ENCODE measurements around the gene FKRP. TPM values are rescaled to one million over a fixed set of nuclear protein-coding genes. Genes with fewer than 3 reads are reported as not detected.
A peak's percentile ranks its signal among the peaks of the same experiment; 100 is the strongest.

Gene FKRP
- total RNA-seq, 1 donor from 2014 or later, result 8.9 TPM

DNA sequence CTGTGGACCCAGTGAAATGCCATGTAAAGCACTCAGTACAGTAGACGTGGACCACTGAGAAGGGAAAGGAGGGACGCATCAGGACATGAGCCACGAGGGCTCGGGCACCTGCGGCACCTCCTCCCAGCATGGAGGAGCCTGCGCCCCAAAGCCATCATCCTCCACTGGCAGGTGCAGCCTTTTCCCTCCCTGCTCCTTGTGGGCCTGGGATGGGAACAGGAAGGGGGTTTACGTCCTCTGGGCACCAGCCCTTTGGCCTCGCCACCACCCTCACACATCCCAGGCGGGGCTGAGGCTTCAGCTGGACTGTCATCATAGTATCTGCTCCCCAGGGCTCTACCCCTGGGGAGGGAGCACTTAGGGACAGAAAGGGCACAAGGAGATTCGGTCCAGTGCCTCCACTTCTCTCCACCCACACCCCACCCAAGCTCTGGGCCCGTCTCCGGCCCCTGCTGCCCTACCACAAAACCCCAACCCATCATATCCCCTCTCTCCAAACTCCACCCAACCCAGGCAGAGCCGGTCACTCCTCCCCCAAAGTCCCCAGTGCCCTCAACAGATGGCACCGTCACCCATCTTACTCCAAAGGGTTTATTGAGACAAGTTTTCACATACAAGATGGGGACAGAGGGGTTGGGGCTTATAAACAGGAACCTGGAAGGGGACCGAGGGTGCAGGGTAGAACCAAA lies 26.8 kb upstream of the FKRP start:
- no peak for DNase-seq (ENCODE audit: low read depth in 2 of 2)

DNA sequence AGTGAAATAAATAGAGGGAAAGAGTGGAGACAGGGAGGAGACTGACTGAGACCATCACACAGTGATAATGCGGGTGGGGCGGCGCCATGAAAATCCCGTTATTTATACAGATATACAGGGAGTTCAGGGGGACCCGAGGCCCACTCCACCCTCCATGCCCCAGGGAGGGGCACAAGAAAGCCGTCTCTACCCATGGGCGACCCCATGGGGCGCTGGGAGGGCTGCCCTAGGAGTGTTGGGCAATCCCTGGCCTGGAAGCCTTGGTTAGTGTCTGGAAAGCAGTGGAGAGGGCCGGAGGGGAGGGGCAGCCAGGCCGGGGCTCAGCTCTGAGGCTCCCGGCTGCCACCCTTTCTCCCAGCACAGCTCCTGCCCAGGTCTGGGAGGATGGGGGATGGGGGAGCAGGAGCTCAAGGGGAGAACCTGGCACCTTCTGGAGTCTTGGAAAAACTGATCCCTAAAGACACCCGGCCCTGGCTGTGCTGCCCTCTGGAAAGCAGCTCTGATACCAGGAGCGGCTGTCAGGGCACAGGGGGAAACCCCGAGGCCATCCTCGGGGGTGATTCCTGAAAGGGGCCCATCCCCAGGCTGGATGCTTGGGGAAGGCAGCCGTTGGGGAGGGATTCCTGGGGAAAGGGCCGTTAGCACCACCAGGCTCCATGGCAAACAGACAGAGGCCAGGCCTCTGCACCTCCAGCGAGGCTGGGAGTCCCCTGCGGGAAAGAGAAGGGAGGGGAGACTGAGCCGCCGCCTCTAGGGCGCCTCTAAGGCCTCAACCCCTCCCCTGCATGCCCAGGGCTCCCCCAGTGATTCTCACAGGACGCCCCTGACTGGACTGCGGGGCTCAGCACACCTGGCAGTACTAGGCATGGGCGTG lies 26.0 kb upstream of the FKRP start:
- DNase-seq (ENCODE audit: low read depth in 2 of 2), result no peak

DNA sequence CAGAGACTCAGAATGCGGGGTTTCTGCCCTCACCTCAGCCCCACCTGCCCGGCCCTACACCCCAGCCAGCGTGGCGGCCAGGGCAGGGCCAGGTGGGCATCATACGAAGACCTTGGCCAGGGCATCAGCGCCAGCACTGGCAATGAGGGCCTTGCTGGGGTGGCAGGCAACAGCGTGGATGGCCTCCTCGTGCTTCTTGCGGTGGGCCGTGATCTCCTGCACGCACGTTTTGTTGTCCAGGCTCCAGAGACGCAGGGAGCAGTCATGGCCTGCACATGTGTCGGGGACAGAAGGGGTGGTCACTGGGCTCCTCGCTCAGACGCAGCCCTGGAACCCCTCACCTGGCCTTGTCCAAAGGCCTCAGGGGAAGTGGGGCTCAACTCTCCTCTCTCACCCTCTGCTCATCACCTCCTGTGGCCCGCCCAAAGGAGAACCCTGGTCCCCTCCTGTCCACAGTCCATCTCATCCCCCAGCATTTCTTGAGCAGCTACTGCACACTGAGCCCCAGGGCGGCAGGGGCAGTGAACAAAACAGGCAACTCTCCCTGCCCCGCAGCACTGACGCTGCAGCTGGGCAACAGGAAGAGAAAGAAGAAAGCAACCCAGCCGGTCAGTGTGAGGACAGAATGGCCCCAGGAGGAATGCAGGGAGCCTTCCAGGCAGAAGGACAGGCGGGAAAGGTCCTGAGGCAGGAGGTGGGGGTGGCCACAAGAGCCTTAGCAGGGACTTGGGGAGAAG lies 25.2 kb upstream of the FKRP start:
- no peak for DNase-seq (ENCODE audit: low read depth in 2 of 2)

DNA sequence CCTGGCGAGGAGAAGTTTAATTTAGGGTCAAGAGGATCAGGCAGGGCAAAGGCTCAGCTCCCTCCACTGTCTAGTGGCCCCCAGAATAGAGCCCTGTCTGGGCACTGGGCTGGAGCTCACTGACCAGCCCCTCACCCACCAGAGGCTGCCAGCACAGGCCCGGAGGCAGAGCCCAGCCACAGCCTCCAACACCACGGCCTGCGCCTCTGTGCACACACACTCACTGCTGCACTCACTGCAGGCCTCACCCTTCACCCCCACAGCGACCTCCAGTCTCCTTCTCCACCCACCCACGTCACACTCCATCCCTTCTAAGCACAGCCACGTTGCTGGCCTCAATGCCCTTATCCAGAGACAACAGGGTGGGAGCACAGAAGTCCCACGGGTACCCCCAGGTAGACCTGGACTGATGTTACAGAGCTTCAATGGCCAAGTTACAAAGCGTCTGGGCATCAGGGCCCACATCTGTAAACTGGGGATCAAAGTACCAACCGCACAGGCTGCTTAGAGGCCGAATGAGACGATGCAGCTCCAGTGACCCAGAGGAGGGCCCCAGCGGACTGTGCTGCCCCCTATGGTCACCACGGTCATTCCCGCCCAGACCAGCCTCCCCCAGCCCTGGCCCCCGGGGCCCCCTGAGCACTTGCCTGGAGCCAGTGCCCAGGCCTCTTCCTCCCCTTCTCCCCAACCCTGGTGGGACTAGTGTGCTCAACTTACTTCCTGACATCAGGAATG lies 24.4 kb upstream of the FKRP start:
- DNase-seq (ENCODE audit: low read depth in 2 of 2), result no peak

DNA sequence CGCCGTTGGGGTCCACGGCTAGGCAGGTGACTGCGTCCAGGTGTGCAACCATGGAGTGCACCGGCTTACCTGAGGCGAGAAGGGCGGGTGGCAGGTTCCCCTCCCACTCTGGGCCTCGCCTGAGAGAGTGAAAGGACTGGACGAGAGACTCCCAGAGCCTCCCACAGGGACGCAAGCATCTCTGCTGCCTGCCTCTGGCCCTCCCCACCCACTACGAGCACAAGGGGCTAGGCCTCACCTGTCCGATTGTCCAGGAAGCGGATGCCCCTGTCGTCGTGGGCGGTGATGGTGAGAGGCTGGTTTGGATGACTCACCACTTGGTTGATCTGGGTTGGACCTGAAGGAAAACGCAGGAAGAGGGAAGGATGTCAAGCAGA lies 23.9 kb upstream of the FKRP start:
- no peak for DNase-seq (ENCODE audit: low read depth in 2 of 2)

DNA sequence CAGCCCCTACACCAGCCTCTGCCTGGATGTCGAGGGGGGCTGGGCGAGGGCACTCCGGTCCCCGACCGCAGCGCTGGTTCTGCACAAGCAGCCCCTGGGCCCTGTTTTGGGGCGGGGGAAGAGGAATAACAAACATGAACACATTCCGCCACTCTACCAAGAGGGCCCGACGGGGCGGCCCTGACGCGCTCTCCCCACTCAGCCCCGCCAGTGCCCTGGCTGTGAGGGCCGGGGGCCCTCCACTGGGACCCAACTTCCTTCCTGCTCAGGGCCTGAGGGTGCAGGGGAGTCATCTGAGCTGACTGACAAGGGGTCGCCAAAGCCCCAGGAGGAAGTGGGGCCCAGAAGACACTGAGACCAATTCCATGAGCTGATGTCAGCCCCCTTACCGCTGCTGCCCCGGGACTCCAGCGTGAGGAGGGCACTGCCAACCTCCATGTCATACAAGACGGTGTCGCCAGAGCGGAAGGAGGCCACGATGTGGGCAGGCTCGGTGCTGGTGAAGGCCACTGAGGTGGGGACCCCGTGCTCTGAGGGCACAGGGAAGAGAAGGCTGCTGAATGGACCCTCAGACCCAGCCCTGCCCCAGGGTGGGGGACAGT lies 23.3 kb upstream of the FKRP start:
- DNase-seq (ENCODE audit: low read depth in 2 of 2), result no peak

DNA sequence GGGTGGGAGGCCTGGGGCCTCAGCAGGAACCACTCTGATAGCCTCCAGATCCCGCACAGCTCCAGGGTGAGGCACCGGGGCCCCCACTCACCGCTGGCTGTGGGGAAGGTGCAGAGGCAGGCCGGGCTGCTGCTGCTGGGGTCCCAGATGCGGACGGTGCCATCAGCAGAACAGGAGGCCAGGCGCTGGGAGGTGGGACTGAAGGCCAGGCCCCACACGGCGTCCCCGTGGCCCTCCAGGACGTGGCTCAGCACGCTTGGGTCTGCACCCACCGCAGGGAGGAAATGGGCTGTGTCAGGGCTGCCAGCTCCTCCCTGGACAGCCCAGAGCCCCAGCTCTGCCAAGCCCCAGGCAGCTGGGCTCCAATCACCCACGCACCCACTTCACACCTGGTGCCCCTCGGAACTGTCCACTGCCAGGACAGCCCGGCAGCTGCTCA lies 22.8 kb upstream of the FKRP start:
- DNase-seq (ENCODE audit: low read depth in 2 of 2), result no peak

DNA sequence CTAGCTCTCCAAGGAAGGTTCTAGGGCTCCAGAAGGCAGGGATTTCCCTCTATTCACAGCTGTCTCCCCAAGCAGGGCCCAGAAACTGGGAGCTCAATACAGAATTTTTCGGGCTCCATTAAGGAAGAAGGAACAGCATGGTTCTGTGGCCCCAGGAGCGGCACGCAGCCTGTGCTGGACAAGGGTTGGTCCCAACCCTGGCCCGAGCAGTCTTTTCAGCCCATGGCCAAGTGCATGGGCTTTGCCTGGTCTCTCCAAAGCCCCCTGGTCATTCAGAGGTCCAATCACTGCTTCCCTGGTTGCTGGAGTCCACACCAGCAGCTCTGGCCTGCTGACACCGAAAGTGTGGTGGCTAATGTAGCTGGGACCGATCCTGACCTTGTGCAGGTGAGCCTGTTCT lies 22.4 kb upstream of the FKRP start:
- DNase-seq (ENCODE audit: low read depth in 2 of 2), result no peak

DNA sequence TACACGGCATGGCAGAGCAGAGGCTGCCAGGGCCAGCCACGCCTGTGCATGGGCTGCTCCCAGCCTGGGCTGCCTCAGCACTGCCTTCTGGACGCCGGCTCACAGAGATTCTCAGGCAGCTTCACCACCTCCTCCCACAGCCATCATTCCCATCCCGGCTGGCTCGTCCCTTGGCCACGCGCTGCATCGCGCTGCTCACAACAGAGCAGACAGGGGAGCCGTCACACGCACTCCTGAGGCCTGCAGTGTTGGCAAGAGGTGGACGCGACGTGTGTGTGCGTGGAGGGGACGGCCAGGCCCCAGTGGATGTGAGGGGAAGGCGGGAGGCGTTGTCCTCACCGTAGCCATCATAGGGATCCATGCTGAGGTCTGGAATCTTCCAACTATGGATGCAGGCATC lies 21.4 kb upstream of the FKRP start:
- no peak for DNase-seq (ENCODE audit: low read depth in 2 of 2)

DNA sequence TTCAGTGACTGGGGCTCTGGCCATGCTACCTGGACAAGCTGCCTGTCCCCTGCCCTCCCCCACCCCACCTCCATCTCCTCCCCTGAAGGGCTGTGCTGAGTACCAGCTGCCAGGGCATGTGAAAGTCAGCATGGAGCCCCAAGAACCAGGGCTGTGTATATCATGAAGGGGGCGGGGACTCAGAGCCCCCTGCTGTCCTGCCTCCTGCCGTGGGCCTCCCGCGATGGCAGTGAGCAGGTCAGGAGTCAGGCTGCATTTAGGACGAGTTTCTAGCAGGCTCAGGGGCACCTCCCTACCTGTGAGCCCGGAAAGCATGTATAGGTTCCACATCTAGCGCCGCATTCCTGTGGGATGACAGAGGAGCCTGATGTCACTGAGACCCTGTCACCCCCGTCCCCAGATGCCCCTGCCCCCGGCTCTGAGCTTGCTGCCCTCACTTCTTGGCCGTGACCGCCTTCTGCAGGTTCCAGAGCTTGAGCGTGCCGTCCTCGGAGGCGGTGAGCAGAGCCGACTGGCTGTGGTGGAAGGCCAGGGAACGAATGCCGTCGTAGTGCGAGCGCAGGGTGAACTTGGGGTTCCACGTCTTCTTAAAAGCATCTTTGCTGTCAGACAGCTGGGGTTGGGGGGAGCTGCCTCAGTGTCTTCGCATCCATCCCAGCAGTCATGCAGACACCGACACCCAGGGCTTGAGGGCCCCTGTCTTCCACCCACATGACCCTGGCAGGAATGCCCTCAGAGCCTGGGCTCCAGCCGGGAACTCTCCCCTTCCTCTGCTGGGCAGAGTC lies 20.6 kb upstream of the FKRP start:
- DNase-seq (ENCODE audit: low read depth in 2 of 2), result no peak

DNA sequence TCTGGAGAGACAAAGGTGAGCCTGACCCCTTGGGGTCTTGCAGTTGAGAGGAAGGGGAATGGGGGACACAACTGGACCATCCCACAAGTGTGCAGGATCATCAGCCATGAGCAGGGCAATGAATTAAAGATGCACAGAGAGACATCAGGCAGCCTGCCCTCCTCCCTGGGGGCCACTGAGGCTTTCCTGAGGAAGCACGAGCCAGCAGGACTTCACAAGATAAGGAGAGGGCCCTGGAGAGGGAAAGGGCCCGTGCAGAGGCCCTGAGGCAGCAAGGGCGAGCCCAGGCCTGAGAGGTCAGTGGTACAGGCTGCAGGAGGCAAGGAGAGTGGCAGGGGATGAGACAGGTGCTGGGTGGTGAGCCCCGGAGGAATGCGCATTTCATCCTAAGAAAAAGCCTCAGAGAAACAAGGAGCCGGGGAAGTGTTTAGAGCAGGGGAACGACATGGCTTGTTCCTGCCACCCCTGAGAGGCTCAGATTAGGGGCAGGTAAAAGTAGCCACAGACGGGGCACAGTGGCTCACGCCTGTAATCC lies 19.9 kb upstream of the FKRP start:
- DNase-seq (ENCODE audit: low read depth in 2 of 2), result no peak

DNA sequence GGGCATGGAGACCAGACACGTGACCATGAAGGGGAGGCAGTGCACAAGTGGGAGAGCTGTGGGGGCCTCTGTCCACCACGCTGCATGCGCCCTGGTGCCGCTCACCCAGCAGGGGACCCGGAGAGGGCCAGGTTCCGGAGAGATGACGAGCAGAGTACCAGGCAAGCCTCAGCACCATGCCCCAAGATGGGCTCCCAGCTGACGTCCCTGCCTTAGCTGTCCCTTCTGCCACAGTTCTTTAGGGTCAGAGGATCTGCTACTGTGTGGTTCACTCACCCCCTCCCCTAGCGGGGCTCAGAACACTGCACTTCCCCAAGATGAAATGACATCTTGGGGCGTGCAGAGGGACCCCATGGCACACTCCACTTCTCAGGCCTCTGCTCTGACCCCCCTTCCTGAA lies 19.3 kb upstream of the FKRP start:
- DNase-seq (ENCODE audit: low read depth in 2 of 2), result no peak

DNA sequence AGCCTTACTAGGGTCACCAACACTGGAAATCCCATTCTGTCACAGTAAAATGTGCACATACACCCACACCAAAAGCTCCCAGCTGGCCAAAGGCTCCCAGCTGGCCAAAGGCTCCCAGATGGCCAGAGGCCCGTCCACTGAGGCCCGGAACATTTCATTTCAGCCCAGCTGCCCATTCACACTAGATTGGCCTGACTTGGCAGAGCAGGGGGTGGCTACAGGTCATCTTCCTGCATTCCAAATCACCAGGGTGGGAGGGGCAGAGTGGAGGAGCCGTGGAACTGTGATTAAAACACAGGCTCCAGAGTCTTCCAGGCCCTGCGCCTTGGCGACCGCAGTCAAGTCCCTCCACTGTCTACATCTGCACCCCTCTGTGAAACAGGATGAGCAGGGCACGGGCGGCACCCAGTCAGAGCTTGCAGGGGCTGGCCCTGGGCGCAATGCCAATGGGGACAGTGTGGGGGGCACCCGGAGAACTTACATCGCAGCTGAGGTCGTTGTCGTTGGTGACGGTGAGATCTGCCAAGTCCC lies 18.8 kb upstream of the FKRP start:
- DNase-seq (ENCODE audit: low read depth in 2 of 2), result peak in 1 of 2 donors; percentile 45

DNA sequence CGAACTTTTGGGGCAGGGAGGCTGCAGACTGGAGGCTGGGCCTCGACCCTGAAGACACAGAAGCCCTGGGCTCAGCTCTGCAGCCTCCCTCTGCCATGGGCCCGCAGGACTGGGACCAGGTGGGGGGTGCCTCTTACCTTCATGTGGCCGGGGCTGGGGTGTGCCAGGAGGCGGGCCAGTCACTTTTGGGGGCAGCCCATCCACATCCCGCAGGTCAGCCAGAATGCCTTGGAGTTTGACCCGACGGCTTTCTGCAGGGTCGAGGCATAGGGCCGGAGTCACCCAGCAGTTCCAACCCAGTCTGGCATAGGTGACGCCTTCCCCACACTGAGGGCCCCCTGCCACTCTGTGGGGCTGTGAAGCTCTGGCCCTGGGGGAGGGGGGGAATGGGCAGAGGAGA lies 18.1 kb upstream of the FKRP start:
- DNase-seq (ENCODE audit: low read depth in 2 of 2), result no peak

DNA sequence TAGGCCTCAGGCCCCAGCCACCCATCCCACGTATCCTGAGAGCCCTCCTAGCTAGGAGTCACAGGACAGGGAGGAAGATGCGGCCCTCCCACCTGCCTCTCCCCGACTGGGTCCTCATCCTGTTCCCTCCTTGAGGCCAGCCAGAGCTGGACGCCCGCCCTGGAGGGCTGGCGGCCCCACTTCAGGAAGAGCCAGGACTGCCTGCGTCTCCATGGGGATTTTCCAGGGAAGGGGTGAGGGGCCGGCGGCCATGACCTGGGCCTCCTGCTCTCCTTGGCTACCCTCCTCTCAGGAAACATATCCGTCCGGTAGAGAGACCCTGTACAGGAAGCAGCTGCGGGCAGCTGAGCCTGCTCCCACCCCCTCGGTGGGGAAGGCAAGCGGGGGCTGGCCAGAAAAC lies 17.6 kb upstream of the FKRP start:
- peak; percentile 82 to 94 for DNase-seq (ENCODE audit: low read depth in 2 of 2)

DNA sequence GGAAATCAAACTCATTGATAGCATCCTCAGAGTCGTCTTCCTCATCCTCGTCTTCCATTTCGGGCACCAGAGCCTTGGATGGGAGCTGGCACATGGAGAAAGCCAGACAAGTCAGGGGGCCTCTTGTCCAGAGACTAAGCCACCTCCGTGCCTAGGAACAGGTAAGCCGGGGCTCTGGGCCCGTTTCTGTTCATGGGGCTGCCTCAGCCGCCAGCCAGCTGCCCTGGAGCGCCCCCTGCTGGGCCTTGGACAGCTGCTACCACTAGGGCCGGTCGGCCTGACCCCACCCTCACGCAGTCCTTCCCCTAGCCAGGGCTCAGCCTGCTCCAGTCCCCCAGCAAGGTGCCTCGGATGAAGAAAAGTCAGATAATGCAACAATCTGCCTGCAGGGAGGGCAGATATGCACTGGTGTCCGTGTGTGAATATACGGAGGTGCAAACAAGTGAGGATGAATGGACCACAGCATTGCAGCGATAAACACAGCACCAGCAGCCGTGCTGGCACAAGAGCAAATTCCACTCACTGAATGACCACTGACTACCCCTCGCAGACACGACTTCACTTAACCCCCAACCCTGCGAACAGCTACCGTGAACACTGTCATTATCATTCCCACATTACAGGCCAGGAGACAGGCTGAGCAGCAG lies 17.0 kb upstream of the FKRP start:
- peak; percentile 71 to 90 for DNase-seq (ENCODE audit: low read depth in 2 of 2)

DNA sequence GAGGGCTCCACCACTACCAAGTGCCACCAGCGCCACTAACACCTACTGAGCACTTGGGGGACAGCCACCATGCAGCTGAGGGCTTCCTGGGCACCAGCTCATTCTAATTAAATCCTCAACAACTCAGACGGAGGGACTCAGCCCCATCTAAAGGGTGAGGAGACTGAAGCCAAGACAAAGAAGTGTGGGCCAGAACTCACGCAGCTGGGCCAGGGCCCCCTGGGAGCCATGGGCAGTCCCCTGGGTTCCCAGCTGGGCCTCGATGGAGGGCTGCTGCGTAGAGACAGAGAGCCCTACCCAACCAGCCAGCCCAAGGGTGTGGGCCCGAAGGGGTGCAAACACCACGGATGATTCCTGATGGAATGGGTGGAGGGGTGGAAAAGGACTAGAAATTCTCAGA lies 16.2 kb upstream of the FKRP start:
- no peak for DNase-seq (ENCODE audit: low read depth in 2 of 2)

DNA sequence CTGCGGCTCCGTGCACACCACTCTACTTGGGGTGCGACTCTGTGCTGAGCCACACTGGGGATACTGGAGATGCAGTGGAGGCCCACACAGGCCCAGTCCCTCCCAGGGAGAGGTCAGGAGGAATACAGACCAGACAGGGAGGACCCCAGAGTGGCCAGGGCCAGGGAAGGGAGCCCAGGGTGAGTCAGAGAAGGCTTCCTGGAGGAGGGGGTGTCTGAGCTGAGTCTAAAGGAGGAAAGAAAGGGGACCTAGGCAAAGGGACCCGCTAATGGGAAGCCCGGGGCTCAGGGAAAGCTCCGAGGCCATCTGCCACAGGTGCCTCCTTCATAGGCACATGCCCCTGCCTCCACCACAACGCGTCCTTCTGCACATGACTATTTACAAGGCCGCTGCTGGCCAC lies 15.7 kb upstream of the FKRP start:
- no peak for DNase-seq (ENCODE audit: low read depth in 2 of 2)

DNA sequence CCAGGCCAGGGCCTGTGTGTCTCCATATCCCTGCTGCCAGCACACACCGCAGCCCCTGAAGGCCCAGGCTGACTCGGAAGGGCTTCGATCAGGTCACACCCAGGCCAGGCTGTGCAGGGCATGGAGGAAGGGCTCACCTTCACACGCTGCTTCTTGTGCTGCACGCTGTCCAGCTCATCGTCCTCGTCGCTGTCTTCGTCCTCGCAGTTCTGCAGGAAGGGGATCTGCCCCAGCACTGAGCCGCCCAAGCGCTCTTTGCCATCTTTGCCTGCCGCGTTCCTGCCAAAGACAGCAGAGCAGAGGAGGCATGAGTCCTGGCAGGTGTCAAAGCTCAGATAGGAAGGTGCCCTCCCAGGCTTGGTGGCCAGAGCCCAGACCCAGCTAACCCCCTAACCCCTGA lies 15.3 kb upstream of the FKRP start:
- DNase-seq (ENCODE audit: low read depth in 2 of 2), result no peak

Measured in dermis microvascular lymphatic vessel endothelial cell (primary cell).